ENCODE results near the gene LY6G5B. TPM values are rescaled to one million over a fixed set of nuclear protein-coding genes. Genes with fewer than 3 reads are reported as not detected.

Gene LY6G5B
- total RNA-seq, 4 donors from 2014 or later, result 0.19 to 2.7 (median 0.60) TPM; not detected in 1

- H3K27me3 ChIP-seq, result no peaks in the 10 kb centered on the region
- TF ChIP-seq CTCF (IDR thresholded peaks at IDR 0.05 in 4 of 5, conservative IDR thresholded peaks at IDR 0.05 in 1 of 5) (no peak), POLR2A (IDR thresholded peaks at IDR 0.05) (no peak)
- ATAC-seq (peak; percentile 76), DNase-seq (peak; percentile 74 to 85)
- peak overlapping the region; percentile 95 to 99 (median 98) for H3K27ac ChIP-seq
- in situ Hi-C loops (cut with MboI; ENCODE audit: low sequenced_read_pairs in 4 of 4) (loop anchor here in 2 of 4 donors (25.0 kb wide), 2 partner anchors 311 to 536 kb away; partner anchors contain the start of genes AGER (in 2 of the 2), AGPAT1 (in 2 of the 2), GPSM3 (in 2 of the 2) and PBX2 (in 2 of the 2)), intact Hi-C loops (cut with DNase I; ENCODE audit: low total_unique reads) (loop anchor here (1.0 to 5.0 kb wide), 5 partner anchors 9 to 110 kb away; partner anchors contain the start of genes ABHD16A, C6orf47 and PRRC2A)
- peak overlapping the region; percentile 79 to 90 (median 84) for H3K4me3 ChIP-seq
- H3K36me3 ChIP-seq, result peaks cover 3 to 45% of the 10 kb centered on the region in 2 donors
- no peaks in the 10 kb centered on the region for H3K9me3 ChIP-seq
- peaks cover 20 to 23% of the 10 kb centered on the region in 2 donors for H3K4me1 ChIP-seq
Observed at GRCh38 chr6:31651602-31652191, 18.1 kb upstream of the LY6G5B start.

- Histone ChIP-seq H3K4me1 (peaks cover 23 to 24% of the 10 kb centered on the region in 2 donors), H3K9me3 (no peaks in the 10 kb centered on the region), H3K27me3 (no peaks in the 10 kb centered on the region), H3K4me3 (peak overlapping the region; percentile 79 to 90 (median 84)), H3K27ac (peak overlapping the region; percentile 95 to 99 (median 98)), H3K36me3 (peaks cover 3 to 31% of the 10 kb centered on the region in 2 donors)
- in situ Hi-C loops (cut with MboI; ENCODE audit: low sequenced_read_pairs in 4 of 4), result loop anchor here in 2 of 4 donors (25.0 kb wide), 2 partner anchors 309 to 534 kb away; partner anchors contain the start of genes AGER (in 2 of the 2), AGPAT1 (in 2 of the 2), GPSM3 (in 2 of the 2) and PBX2 (in 2 of the 2)
- TF ChIP-seq POLR2A (IDR thresholded peaks at IDR 0.05) (peak; percentile 55 to 78), CTCF (IDR thresholded peaks at IDR 0.05 in 4 of 5, conservative IDR thresholded peaks at IDR 0.05 in 1 of 5) (no peak)
- DNase-seq, result peak; percentile 81 to 88
- intact Hi-C loops (cut with DNase I; ENCODE audit: low total_unique reads), result loop anchor here (1.0 to 5.0 kb wide), 5 partner anchors 7 to 112 kb away; partner anchors contain the start of genes ABHD16A, C6orf47 and PRRC2A
- peak; percentile 83 to 87 for ATAC-seq
Observed at GRCh38 chr6:31652925-31653724, 16.7 kb upstream of the LY6G5B start.

GRCh38 chr6:31654574-31655348, 15.0 kb upstream of the LY6G5B start:
- in situ Hi-C loops (cut with MboI; ENCODE audit: low sequenced_read_pairs in 4 of 4) (loop anchor here in 2 of 4 donors (25.0 kb wide), 2 partner anchors 308 to 533 kb away; partner anchors contain the start of genes AGER (in 2 of the 2), AGPAT1 (in 2 of the 2), GPSM3 (in 2 of the 2) and PBX2 (in 2 of the 2)), intact Hi-C loops (cut with DNase I; ENCODE audit: low total_unique reads) (loop anchor here (5.0 kb wide), 1 partner anchor 48 kb away; the partner anchor contains the start of gene ABHD16A)
- ATAC-seq, result no peak
- Histone ChIP-seq H3K27ac (no peak overlapping the region), H3K27me3 (no peaks in the 10 kb centered on the region), H3K4me3 (no peak overlapping the region), H3K4me1 (peaks cover 39% of the 10 kb centered on the region in 2 donors), H3K9me3 (no peaks in the 10 kb centered on the region), H3K36me3 (peaks cover 0 to 15% of the 10 kb centered on the region in 2 donors)
- no peak for DNase-seq
- TF ChIP-seq CTCF (IDR thresholded peaks at IDR 0.05 in 4 of 5, conservative IDR thresholded peaks at IDR 0.05 in 1 of 5) (no peak), POLR2A (IDR thresholded peaks at IDR 0.05) (no peak)

Data from gastrocnemius medialis (tissue), 4 donors.